ENCODE results near the gene ATG2B. TPM values are rescaled to one million over a fixed set of nuclear protein-coding genes. Genes with fewer than 3 reads are reported as not detected.

Gene ATG2B
- total RNA-seq, 4 donors from 2014 or later: 28.4 to 55.1 (median 40.0) TPM

GRCh38 chr14:96380735-96381134 is 17.6 kb upstream of the ATG2B start:
- Histone ChIP-seq H3K4me1 (no peaks in the 10 kb centered on the region), H3K4me3 (replicated peaks in 1 of 3) (no peak overlapping the region), H3K9me3 (no peaks in the 10 kb centered on the region), H3K27me3 (no peaks in the 10 kb centered on the region), H3K27ac (no peak overlapping the region), H3K36me3 (peaks cover 0 to 8% of the 10 kb centered on the region in 2 donors)
- intact Hi-C loops (cut with DNase I): no loop called here
- WGBS, 2 donors: 93 to 95% methylated on average over 3 of the region's 3 CpGs
- DNase-seq: no peak
- TF ChIP-seq POLR2A (IDR thresholded peaks at IDR 0.05) (no peak), CTCF (IDR thresholded peaks at IDR 0.05) (no peak)

- intact Hi-C loops (cut with DNase I): no loop called here
- no peak overlapping the region for H3K4me3 ChIP-seq (replicated peaks in 1 of 3)
- WGBS, 2 donors: 89 to 95% methylated on average over 3 of the region's 3 CpGs
- H3K36me3 ChIP-seq: no peaks in the 10 kb centered on the region
- DNase-seq: no peak
- H3K27me3 ChIP-seq: no peaks in the 10 kb centered on the region
- H3K27ac ChIP-seq: no peak overlapping the region
- no peaks in the 10 kb centered on the region for H3K9me3 ChIP-seq
- TF ChIP-seq CTCF (IDR thresholded peaks at IDR 0.05) (no peak), POLR2A (IDR thresholded peaks at IDR 0.05) (no peak)
- H3K4me1 ChIP-seq: no peaks in the 10 kb centered on the region
Measured at GRCh38 chr14:96376093-96376492, 13.0 kb upstream of the ATG2B start.

GRCh38 chr14:96373538-96373937 is 10.4 kb upstream of the ATG2B start:
- no peak overlapping the region for H3K27ac ChIP-seq
- TF ChIP-seq CTCF (IDR thresholded peaks at IDR 0.05): no peak
- no peak for TF ChIP-seq POLR2A (IDR thresholded peaks at IDR 0.05)
- no peaks in the 10 kb centered on the region for H3K4me1 ChIP-seq
- intact Hi-C loops (cut with DNase I): no loop called here
- H3K27me3 ChIP-seq: no peaks in the 10 kb centered on the region
- H3K4me3 ChIP-seq (replicated peaks in 1 of 3): no peak overlapping the region
- no peak for DNase-seq
- H3K36me3 ChIP-seq: no peaks in the 10 kb centered on the region
- 91 to 95% methylated on average over 3 of the region's 3 CpGs for WGBS, 2 donors
- H3K9me3 ChIP-seq: no peaks in the 10 kb centered on the region

GRCh38 chr14:96370528-96370927 is 7.4 kb upstream of the ATG2B start:
- Histone ChIP-seq H3K27me3 (no peaks in the 10 kb centered on the region), H3K9me3 (no peaks in the 10 kb centered on the region), H3K36me3 (no peaks in the 10 kb centered on the region), H3K4me3 (replicated peaks in 1 of 3) (no peak overlapping the region), H3K4me1 (no peaks in the 10 kb centered on the region), H3K27ac (no peak overlapping the region)
- intact Hi-C loops (cut with DNase I): no loop called here
- no peak for TF ChIP-seq CTCF (IDR thresholded peaks at IDR 0.05)
- no peak for TF ChIP-seq POLR2A (IDR thresholded peaks at IDR 0.05)
- no peak for DNase-seq
- WGBS, 2 donors: 94 to 95% methylated on average over 5 of the region's 5 CpGs

- H3K4me3 ChIP-seq (replicated peaks in 1 of 3): no peak overlapping the region
- H3K36me3 ChIP-seq: no peaks in the 10 kb centered on the region
- no peaks in the 10 kb centered on the region for H3K9me3 ChIP-seq
- DNase-seq: no peak
- H3K27ac ChIP-seq: no peak overlapping the region
- no peaks in the 10 kb centered on the region for H3K27me3 ChIP-seq
- H3K4me1 ChIP-seq: peaks cover 6 to 7% of the 10 kb centered on the region in 2 donors
- intact Hi-C loops (cut with DNase I): no loop called here
- no peak for TF ChIP-seq POLR2A (IDR thresholded peaks at IDR 0.05)
- TF ChIP-seq CTCF (IDR thresholded peaks at IDR 0.05): no peak
- WGBS, 2 donors: 94 to 100% methylated on average over 1 of the region's 1 CpG
Measured at GRCh38 chr14:96368534-96368933, 5.4 kb upstream of the ATG2B start.

Measured in thyroid gland (tissue), 4 donors.